HG03457 (cell line): ENCODE results near the gene BARX1.
"Not testable (repeated sequence)": the region's sequence is repeated elsewhere in the genome, so short reads cannot be mapped to it uniquely, and the experiment has no call there.

ENCODE experiments used
- ATAC-seq: cut with Tn5 transposase; IDR thresholded peaks from one replicate; pipeline ENCODE4 v1.9.1; 2021; ENCODE audit warnings: moderate number of reproducible peaks; ENCODE audit not compliant: unreplicated experiment

BARX1 gene

GRCh38 chr9:93967020-93967803 is 12.1 kb upstream of the BARX1 start:
- no peak for ATAC-seq

- no peak for ATAC-seq
These were observed 10.8 kb upstream of the BARX1 start for GRCh38 chr9:93965830-93966577.

GRCh38 chr9:93964685-93965084 is 9.5 kb upstream of the BARX1 start:
- no peak for ATAC-seq

- no peak for ATAC-seq
These were observed 8.8 kb upstream of the BARX1 start for GRCh38 chr9:93963969-93964368.

GRCh38 chr9:93963489-93963888 is 8.3 kb upstream of the BARX1 start:
- not testable (repeated sequence) for ATAC-seq

- ATAC-seq = no peak
These were observed 7.6 kb upstream of the BARX1 start for GRCh38 chr9:93962561-93963440.

- no peak for ATAC-seq
These were observed 6.9 kb upstream of the BARX1 start for GRCh38 chr9:93962017-93962416.

GRCh38 chr9:93960971-93961841 is 6.1 kb upstream of the BARX1 start:
- ATAC-seq = no peak

GRCh38 chr9:93960221-93960970 is 5.2 kb upstream of the BARX1 start:
- ATAC-seq = no peak

- no peak for ATAC-seq
These were observed 4.6 kb upstream of the BARX1 start for GRCh38 chr9:93959739-93960154.

GRCh38 chr9:93958819-93959682 is 3.9 kb upstream of the BARX1 start:
- ATAC-seq = no peak

GRCh38 chr9:93958121-93958818 is 3.1 kb upstream of the BARX1 start:
- no peak for ATAC-seq

- no peak for ATAC-seq
These were observed 1.0 kb upstream of the BARX1 start for GRCh38 chr9:93955981-93956784.

- ATAC-seq = no peak
These were observed 607 bp downstream of the BARX1 start for GRCh38 chr9:93954434-93955061.

- no peak for ATAC-seq
These were observed 1.4 kb downstream of the BARX1 start for GRCh38 chr9:93953496-93954433.
